ENCODE data around the gene IP6K1.

GRCh38 chr3:49683162-49683561 lies 103.2 kb downstream of the IP6K1 start:
- TF ChIP-seq EZH2 (IDR thresholded peaks at IDR 0.05) (no peak), RAD21 (IDR thresholded peaks at IDR 0.05; ENCODE audit: low read depth) (no peak), EZH2phosphoT487 (IDR thresholded peaks at IDR 0.05; ENCODE audit: borderline replicate concordance) (no peak), ELF1 (IDR thresholded peaks at IDR 0.05; ENCODE audit: borderline replicate concordance, low read depth) (no peak), JUND (IDR thresholded peaks at IDR 0.05) (no peak)
- TF ChIP-seq, protein P1, sequence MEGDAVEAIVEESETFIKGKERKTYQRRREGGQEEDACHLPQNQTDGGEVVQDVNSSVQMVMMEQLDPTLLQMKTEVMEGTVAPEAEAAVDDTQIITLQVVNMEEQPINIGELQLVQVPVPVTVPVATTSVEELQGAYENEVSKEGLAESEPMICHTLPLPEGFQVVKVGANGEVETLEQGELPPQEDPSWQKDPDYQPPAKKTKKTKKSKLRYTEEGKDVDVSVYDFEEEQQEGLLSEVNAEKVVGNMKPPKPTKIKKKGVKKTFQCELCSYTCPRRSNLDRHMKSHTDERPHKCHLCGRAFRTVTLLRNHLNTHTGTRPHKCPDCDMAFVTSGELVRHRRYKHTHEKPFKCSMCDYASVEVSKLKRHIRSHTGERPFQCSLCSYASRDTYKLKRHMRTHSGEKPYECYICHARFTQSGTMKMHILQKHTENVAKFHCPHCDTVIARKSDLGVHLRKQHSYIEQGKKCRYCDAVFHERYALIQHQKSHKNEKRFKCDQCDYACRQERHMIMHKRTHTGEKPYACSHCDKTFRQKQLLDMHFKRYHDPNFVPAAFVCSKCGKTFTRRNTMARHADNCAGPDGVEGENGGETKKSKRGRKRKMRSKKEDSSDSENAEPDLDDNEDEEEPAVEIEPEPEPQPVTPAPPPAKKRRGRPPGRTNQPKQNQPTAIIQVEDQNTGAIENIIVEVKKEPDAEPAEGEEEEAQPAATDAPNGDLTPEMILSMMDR (IDR thresholded peaks at IDR 0.05 in 2 of 3, conservative IDR thresholded peaks at IDR 0.05 in 1 of 3; ENCODE audit: borderline replicate concordance in 1 of 3, insufficient read depth in 1 of 3, low read depth in 2 of 3, low read length in 2 of 3): no peak
